Right lobe of liver (tissue), 4 donors: ENCODE measurements around the gene RALGAPA2.

Experiments used
- CTCF ChIP-seq, 4 donors: fragments of 200-600 bp in 3 of 4; fragments of 450-650 bp in 1 of 4; IDR thresholded peaks; one replicate each; pipeline versions ENCODE4 v1.5.1 to v1.8.0; 2016 to 2022; ENCODE audit warnings: antibody characterized with exemption in 4 of 4, mild to moderate bottlenecking in 2 of 4
- POLR2A ChIP-seq: fragments of 450-650 bp; IDR thresholded peaks from one replicate; pipeline ENCODE4 v1.6.1; 2017; ENCODE audit warnings: antibody characterized with exemption, mild to moderate bottlenecking
- donor health status: DM: no; HTN: no; CAD: no.
- donor health status: DM: no; HTN: no; CAD: no.
- donor health status: DM: no; HTN: yes; CAD: no.

GRCh38 chr20:20549267-20549612, 163.2 kb downstream of the RALGAPA2 start:
- no peak for TF ChIP-seq CTCF (IDR thresholded peaks at IDR 0.05)
- no peak for TF ChIP-seq POLR2A
